Ascending aorta (tissue), 2 donors: ENCODE measurements around the gene CERK. TPM values are rescaled to one million over a fixed set of nuclear protein-coding genes. Genes with fewer than 3 reads are reported as not detected.

ENCODE experiments used
- DNase-seq, 2 donors: peaks; one replicate each; pipeline ENCODE4 v3.0.0-alpha.2; 2019; ENCODE audit warnings: low spot score in 2 of 2
- H3K27ac ChIP-seq, 2 donors: fragments of 200-600 bp; sonication (generic); one replicate each; pipeline ENCODE4 v1.5.1; 2016 to 2017; ENCODE audit warnings: mild to moderate bottlenecking in 1 of 2
- H3K27me3 ChIP-seq: fragments of 200-600 bp; sonication (generic); one replicate; pipeline ENCODE4 v1.5.1; 2017
- H3K36me3 ChIP-seq, 2 donors: fragments of 200-600 bp; sonication (generic); one replicate each; pipeline ENCODE4 v1.5.1; 2016
- H3K4me1 ChIP-seq, 2 donors: fragments of 200-600 bp; sonication (generic); one replicate each; pipeline ENCODE4 v1.5.1; 2016 to 2017; ENCODE audit warnings: mild to moderate bottlenecking in 1 of 2
- H3K4me3 ChIP-seq, 2 donors: fragments of 200-600 bp; sonication (generic); one replicate each; pipeline ENCODE4 v1.5.1; 2016 to 2017; ENCODE audit warnings: mild to moderate bottlenecking in 1 of 2
- H3K9me3 ChIP-seq, 2 donors: fragments of 200-600 bp; sonication (generic); one replicate each; pipeline ENCODE4 v1.5.1; 2016
- CTCF ChIP-seq, 3 experiments: fragments of 200-600 bp in 2 of 3; fragments of 450-650 bp in 1 of 3; sonication (generic) in 2 of 3; IDR thresholded peaks; one replicate each; pipeline ENCODE4 v1.5.1; 2016 to 2019; ENCODE audit warnings: antibody characterized with exemption in 3 of 3, mild to moderate bottlenecking in 1 of 3, moderate library complexity in 1 of 3
- intact Hi-C: fragments of 100-400 bp; cut with DNase I; formaldehyde crosslinking; loops from one replicate; pipeline ENCODE4 v1.15.1; 2023
- total RNA-seq: library from RNA; depleted of rRNA; stranded (reverse); fragments of >200 nt; gene quantifications from one replicate; pipeline ENCODE4 v1.1.0, GENCODE V29; 2016

CERK gene
- total RNA-seq, 1 donor from 2014 or later, result 27.5 TPM

DNA sequence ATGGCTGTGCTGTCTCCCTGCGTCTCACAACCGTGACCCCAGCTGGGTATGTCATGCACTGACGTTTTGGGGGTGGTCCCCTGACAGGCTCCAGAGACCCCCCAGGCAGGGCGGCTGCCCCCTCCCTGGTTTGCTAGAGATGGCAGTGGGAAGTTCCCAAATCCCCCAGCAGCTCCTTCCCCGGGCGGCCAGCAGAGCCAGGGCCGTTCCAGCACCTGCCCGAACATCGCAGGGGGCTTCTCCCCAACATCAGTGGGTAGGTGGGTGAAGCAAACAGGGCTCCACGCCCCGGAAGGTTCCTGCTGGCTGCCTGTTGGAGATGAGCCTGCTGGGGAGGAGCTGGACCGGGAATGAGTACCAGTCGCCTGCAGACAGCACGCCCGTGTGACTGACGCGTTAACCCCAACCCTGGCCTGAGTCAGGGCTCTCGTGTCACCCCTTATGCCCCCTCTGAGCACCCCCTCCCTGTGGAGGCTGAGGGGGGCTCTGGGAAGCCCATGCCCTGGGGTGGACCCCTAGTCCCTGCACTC lies 72.2 kb downstream of the CERK start:
- Histone ChIP-seq H3K27me3 (no peaks in the 10 kb centered on the region), H3K4me3 (no peak overlapping the region), H3K4me1 (no peaks in the 10 kb centered on the region), H3K36me3 (peaks cover 25 to 36% of the 10 kb centered on the region in 2 donors), H3K9me3 (no peaks in the 10 kb centered on the region), H3K27ac (no peak overlapping the region)
- DNase-seq, result no peak
- intact Hi-C loops, result no loop called here
- no peak for TF ChIP-seq CTCF (IDR thresholded peaks at IDR 0.05)

GRCh38 chr22:46665151-46665695 lies 72.8 kb downstream of the CERK start:
- no peak overlapping the region for H3K27ac ChIP-seq
- intact Hi-C loops, result no loop called here
- no peaks in the 10 kb centered on the region for H3K27me3 ChIP-seq
- H3K4me3 ChIP-seq, result no peak overlapping the region
- H3K4me1 ChIP-seq, result no peaks in the 10 kb centered on the region
- TF ChIP-seq CTCF (IDR thresholded peaks at IDR 0.05), result no peak
- no peaks in the 10 kb centered on the region for H3K9me3 ChIP-seq
- H3K36me3 ChIP-seq, result peaks cover 25 to 34% of the 10 kb centered on the region in 2 donors
- no peak for DNase-seq

DNA sequence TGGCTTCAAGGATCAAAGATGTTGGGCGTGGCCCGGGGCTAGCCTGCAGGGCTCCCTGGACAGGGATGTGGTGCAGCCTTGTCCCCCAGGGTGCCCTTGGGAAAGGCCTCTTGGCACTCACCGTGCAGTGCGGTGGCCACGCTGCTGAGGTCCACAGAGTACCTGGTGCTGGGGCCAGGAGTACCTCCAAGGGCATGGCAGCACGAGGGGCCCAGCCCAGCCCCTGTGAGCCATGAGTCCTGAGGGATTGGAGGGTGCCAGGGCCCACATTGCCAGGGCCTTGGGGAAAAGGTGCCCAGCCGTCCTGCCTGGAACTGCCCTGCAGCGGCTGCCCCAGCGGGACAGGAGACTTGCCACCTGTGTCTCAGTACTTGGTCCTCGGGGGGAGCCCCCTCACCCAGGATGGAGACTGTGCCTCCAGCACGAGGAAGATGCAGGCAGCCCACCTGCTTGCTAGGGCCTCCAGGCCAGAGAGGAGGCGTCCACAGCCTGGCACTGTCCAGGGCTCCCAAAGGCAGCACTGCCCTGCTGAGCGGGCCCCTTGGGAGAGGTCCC lies 73.7 kb downstream of the CERK start:
- Histone ChIP-seq H3K9me3 (no peaks in the 10 kb centered on the region), H3K4me3 (no peak overlapping the region), H3K27ac (no peak overlapping the region), H3K4me1 (no peaks in the 10 kb centered on the region), H3K36me3 (peaks cover 25 to 32% of the 10 kb centered on the region in 2 donors), H3K27me3 (no peaks in the 10 kb centered on the region)
- intact Hi-C loops, result no loop called here
- no peak for TF ChIP-seq CTCF (IDR thresholded peaks at IDR 0.05)
- DNase-seq, result no peak

- H3K4me1 ChIP-seq, result no peaks in the 10 kb centered on the region
- no peaks in the 10 kb centered on the region for H3K9me3 ChIP-seq
- no peaks in the 10 kb centered on the region for H3K27me3 ChIP-seq
- H3K4me3 ChIP-seq, result no peak overlapping the region
- peaks cover 23 to 27% of the 10 kb centered on the region in 2 donors for H3K36me3 ChIP-seq
- DNase-seq, result no peak
- no peak for TF ChIP-seq CTCF (IDR thresholded peaks at IDR 0.05)
- intact Hi-C loops, result no loop called here
- H3K27ac ChIP-seq, result no peak overlapping the region
Measured at GRCh38 chr22:46663436-46664100, 74.5 kb downstream of the CERK start.

- H3K27ac ChIP-seq, result no peak overlapping the region
- intact Hi-C loops, result no loop called here
- no peaks in the 10 kb centered on the region for H3K27me3 ChIP-seq
- H3K9me3 ChIP-seq, result no peaks in the 10 kb centered on the region
- no peak overlapping the region for H3K4me3 ChIP-seq
- TF ChIP-seq CTCF (IDR thresholded peaks at IDR 0.05), result no peak
- no peaks in the 10 kb centered on the region for H3K4me1 ChIP-seq
- H3K36me3 ChIP-seq, result peaks cover 17 to 22% of the 10 kb centered on the region in 2 donors
- DNase-seq, result no peak
Measured at GRCh38 chr22:46663001-46663400, 75.1 kb downstream of the CERK start.
